Fibroblast of lung (primary cell): Measurements from ENCODE around the gene ADSS2. TPM values are rescaled to one million over a fixed set of nuclear protein-coding genes. Genes with fewer than 3 reads are reported as not detected.

ENCODE experiments used
- DNase-seq, 2 donors: peaks; one replicate each; pipeline versions ENCODE4 v3.0.0 to v3.0.0-alpha.2; 2010; ENCODE audit warnings: low read depth in 2 of 2
- H2AFZ ChIP-seq: 2 replicates; pipeline ENCODE4 v1.5.1; 2012; ENCODE audit warnings: low read length, control low read depth, inconsistent platforms
- H3K27ac ChIP-seq: 2 replicates; pipeline ENCODE4 v1.5.1; 2011; ENCODE audit warnings: low read length, control low read depth; ENCODE audit not compliant: insufficient read depth
- H3K27me3 ChIP-seq: 2 replicates; pipeline ENCODE4 v1.5.1; 2011; ENCODE audit warnings: mild to moderate bottlenecking, low read length; ENCODE audit not compliant: control insufficient read depth, insufficient read depth
- H3K36me3 ChIP-seq: 2 replicates; pipeline ENCODE4 v1.5.1; 2011; ENCODE audit warnings: low read length; ENCODE audit not compliant: control insufficient read depth, insufficient read depth
- H3K4me1 ChIP-seq: 2 replicates; pipeline ENCODE4 v1.5.1; 2011; ENCODE audit warnings: low read length; ENCODE audit not compliant: control insufficient read depth, insufficient read depth; ENCODE audit errors: extremely low read depth
- H3K4me2 ChIP-seq: 2 replicates; pipeline ENCODE4 v1.5.1; 2011; ENCODE audit warnings: low read length, control low read depth; ENCODE audit not compliant: insufficient read depth; ENCODE audit errors: extremely low read depth
- H3K4me3 ChIP-seq, 4 experiments: fragments of 200-600 bp in 1 of 4; sonication (generic) in 1 of 4; replicated peaks in 1 of 4; 2 replicates each; pipeline ENCODE4 v1.5.1; 2011 to 2016; ENCODE audit warnings: low read length in 4 of 4, low read depth in 3 of 4, mild to moderate bottlenecking in 3 of 4, control low read depth in 2 of 4, inconsistent platforms in 1 of 4, mixed read lengths in 1 of 4; ENCODE audit not compliant: insufficient read depth in 1 of 4; ENCODE audit errors: control extremely low read depth in 1 of 4
- H3K79me2 ChIP-seq: 2 replicates; pipeline ENCODE4 v1.5.1; 2012; ENCODE audit warnings: mild to moderate bottlenecking, low read length, inconsistent platforms; ENCODE audit not compliant: control insufficient read depth, insufficient read depth
- H3K9ac ChIP-seq: 2 replicates; pipeline ENCODE4 v1.5.1; 2011; ENCODE audit warnings: mild to moderate bottlenecking, low read length, control low read depth; ENCODE audit not compliant: insufficient read depth
- H3K9me3 ChIP-seq: 2 replicates; pipeline ENCODE4 v1.5.1; 2012; ENCODE audit warnings: low read depth, low read length; ENCODE audit not compliant: control insufficient read depth, insufficient read depth
- H4K20me1 ChIP-seq: 2 replicates; pipeline ENCODE4 v1.5.1; 2011; ENCODE audit warnings: low read length; ENCODE audit not compliant: control insufficient read depth, insufficient read depth; ENCODE audit errors: extremely low read depth
- EZH2 ChIP-seq: IDR thresholded peaks from 2 replicates; pipeline ENCODE4 v1.5.1; 2012; ENCODE audit warnings: low read length, control low read depth, mild to moderate bottlenecking; ENCODE audit errors: missing control alignments
- polyA plus RNA-seq, 2 donors: library from polyadenylated mRNA; depleted of rRNA in 1 of 2; stranded (reverse) in 1 of 2; unstranded in 1 of 2; fragments of >200 nt; gene quantifications; 2 replicates each; pipeline ENCODE4 v1.2.1, GENCODE V29; 2011 to 2012; ENCODE audit warnings: missing spikeins in 1 of 2
- total RNA-seq: library from RNA; depleted of rRNA; stranded (reverse); fragments of >200 nt; gene quantifications from 2 replicates; pipeline ENCODE4 v1.2.1, GENCODE V29; 2014
- TF ChIP-seq, protein P1 (sequence below), 2 donors: IDR thresholded peaks in 1 of 2; conservative IDR thresholded peaks in 1 of 2; 1 replicate in 1 of 2; 2 replicates in 1 of 2; pipeline ENCODE4 v1.5.1; 2011 to 2012; ENCODE audit warnings: low read length in 2 of 2, control low read depth in 1 of 2, inconsistent platforms in 1 of 2, low read depth in 1 of 2, mild to moderate bottlenecking in 1 of 2

The ADSS2 gene
- total and polyA plus RNA-seq, 2 donors (not counting 1 experiment from before 2014, with no cell fraction given): 55.9 to 62.1 TPM

DNA sequence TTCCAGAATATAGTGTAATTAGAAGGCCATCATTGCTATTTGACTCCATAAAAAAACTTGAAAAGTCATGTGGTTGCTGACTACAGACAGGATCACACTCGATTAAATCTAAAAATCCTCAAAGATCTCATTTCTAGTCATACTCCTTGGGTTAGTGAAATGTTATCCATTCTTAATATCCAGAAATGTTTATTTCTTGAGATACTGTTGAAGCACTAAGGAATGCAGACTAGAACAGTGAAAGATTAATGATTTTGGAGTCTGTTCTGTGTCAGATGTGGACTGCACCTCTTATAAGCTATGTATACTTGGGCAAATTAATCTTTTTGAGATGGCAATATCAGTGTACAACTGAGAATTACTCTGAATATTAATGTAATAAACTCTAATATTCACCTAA lies 65.1 kb downstream of the ADSS2 start:
- H3K4me2 ChIP-seq: no peak overlapping the region
- no peaks in the 10 kb centered on the region for H3K36me3 ChIP-seq
- no peak overlapping the region for H3K27ac ChIP-seq
- H3K79me2 ChIP-seq: no peaks in the 10 kb centered on the region
- peak in 1 of 2 donors; percentile 19 for DNase-seq
- no peaks in the 10 kb centered on the region for H3K9me3 ChIP-seq
- no peak for TF ChIP-seq EZH2
- TF ChIP-seq, protein P1, sequence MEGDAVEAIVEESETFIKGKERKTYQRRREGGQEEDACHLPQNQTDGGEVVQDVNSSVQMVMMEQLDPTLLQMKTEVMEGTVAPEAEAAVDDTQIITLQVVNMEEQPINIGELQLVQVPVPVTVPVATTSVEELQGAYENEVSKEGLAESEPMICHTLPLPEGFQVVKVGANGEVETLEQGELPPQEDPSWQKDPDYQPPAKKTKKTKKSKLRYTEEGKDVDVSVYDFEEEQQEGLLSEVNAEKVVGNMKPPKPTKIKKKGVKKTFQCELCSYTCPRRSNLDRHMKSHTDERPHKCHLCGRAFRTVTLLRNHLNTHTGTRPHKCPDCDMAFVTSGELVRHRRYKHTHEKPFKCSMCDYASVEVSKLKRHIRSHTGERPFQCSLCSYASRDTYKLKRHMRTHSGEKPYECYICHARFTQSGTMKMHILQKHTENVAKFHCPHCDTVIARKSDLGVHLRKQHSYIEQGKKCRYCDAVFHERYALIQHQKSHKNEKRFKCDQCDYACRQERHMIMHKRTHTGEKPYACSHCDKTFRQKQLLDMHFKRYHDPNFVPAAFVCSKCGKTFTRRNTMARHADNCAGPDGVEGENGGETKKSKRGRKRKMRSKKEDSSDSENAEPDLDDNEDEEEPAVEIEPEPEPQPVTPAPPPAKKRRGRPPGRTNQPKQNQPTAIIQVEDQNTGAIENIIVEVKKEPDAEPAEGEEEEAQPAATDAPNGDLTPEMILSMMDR (conservative IDR thresholded peaks at IDR 0.05 in 1 of 2, IDR thresholded peaks at IDR 0.05 in 1 of 2; ENCODE audit: low read depth in 1 of 2, low read length in 2 of 2): no peak
- H2AFZ ChIP-seq: no peak overlapping the region
- no peak overlapping the region for H3K9ac ChIP-seq
- H3K27me3 ChIP-seq: no peaks in the 10 kb centered on the region
- H3K4me1 ChIP-seq: peaks cover 7% of the 10 kb centered on the region
- no peak overlapping the region for H3K4me3 ChIP-seq
- H4K20me1 ChIP-seq: no peaks in the 10 kb centered on the region

DNA sequence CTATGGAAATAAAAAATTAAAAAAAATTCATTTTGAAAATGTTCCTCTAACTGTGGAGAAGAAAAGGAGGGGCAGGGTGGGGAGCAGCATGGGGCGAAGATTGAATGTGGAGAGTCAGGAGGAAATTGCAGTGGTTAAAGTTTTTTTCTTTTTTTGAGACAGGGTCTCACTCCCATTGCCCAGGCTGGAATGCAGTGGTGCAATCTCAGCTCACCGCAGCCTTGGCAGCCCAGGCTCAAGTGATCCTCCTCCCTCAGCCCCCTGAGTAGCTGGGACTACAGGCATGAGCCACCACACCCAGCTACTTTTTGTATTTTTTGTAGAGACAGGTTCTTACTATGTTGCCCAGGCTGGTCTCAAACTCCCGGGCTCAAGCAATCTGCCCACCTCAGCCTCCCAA lies 67.6 kb downstream of the ADSS2 start:
- H3K9ac ChIP-seq: no peak overlapping the region
- no peak overlapping the region for H3K27ac ChIP-seq
- no peak overlapping the region for H3K4me3 ChIP-seq
- no peaks in the 10 kb centered on the region for H3K27me3 ChIP-seq
- DNase-seq: peak in 1 of 2 donors; percentile 11
- TF ChIP-seq EZH2: no peak
- TF ChIP-seq, protein P1 (conservative IDR thresholded peaks at IDR 0.05 in 1 of 2, IDR thresholded peaks at IDR 0.05 in 1 of 2; ENCODE audit: low read depth in 1 of 2, low read length in 2 of 2): no peak
- H2AFZ ChIP-seq: no peak overlapping the region
- peaks cover 7% of the 10 kb centered on the region for H3K4me1 ChIP-seq
- H3K4me2 ChIP-seq: no peak overlapping the region
- no peaks in the 10 kb centered on the region for H3K9me3 ChIP-seq
- H3K79me2 ChIP-seq: no peaks in the 10 kb centered on the region
- H4K20me1 ChIP-seq: no peaks in the 10 kb centered on the region
- no peaks in the 10 kb centered on the region for H3K36me3 ChIP-seq

DNA sequence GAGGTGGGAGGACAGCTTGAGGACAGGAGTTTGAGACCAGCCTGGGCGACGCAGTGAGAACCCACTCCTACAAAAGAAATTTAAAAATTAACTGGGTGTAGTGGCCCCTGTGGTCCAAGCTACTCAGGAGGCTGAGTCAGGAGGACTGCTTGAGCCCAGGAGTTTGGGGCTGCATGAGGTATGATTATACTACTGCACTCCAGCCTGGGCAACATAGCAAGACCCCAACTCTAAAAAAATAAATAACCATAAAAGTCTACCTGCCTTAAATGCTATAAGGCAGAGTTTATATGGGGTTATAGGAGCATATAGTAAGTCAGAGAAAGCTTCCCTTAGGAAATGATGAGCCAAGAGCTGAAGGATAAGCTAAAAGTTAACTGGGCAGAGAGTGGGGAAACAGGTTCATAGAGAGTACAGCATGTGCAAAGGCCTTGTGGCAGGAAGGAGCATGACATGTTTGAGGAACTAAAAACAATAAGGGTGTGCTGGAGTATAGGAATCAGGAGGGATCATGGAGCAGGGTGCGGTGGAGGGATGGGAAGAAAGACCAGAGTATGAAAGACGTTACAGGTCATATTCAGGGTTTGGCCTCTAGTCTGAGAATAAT lies 68.3 kb downstream of the ADSS2 start:
- no peak overlapping the region for H3K27ac ChIP-seq
- no peaks in the 10 kb centered on the region for H3K79me2 ChIP-seq
- no peaks in the 10 kb centered on the region for H4K20me1 ChIP-seq
- no peak overlapping the region for H3K4me2 ChIP-seq
- DNase-seq: no peak
- H3K9me3 ChIP-seq: no peaks in the 10 kb centered on the region
- H3K27me3 ChIP-seq: no peaks in the 10 kb centered on the region
- no peak for TF ChIP-seq EZH2
- TF ChIP-seq, protein P1 (conservative IDR thresholded peaks at IDR 0.05 in 1 of 2, IDR thresholded peaks at IDR 0.05 in 1 of 2; ENCODE audit: low read depth in 1 of 2, low read length in 2 of 2): no peak
- no peak overlapping the region for H3K4me3 ChIP-seq
- no peaks in the 10 kb centered on the region for H3K36me3 ChIP-seq
- no peak overlapping the region for H2AFZ ChIP-seq
- H3K9ac ChIP-seq: no peak overlapping the region
- H3K4me1 ChIP-seq: peaks cover 7% of the 10 kb centered on the region
